Spleen (tissue), 7 donors: ENCODE results near the gene KCND2.

ENCODE experiments used
- CTCF ChIP-seq, 11 experiments: fragments of 200-600 bp in 7 of 11; fragments of 450-650 bp in 4 of 11; sonication (generic) in 4 of 11; IDR thresholded peaks in 8 of 11; conservative IDR thresholded peaks in 3 of 11; 1 replicate in 7 of 11; 2 replicates in 4 of 11; pipeline versions ENCODE4 v1.4.0 to v1.8.0; 2016 to 2021; ENCODE audit warnings: antibody characterized with exemption in 11 of 11, inconsistent platforms in 4 of 11, mild to moderate bottlenecking in 1 of 11
- POLR2A ChIP-seq, 3 donors: fragments of 450-650 bp; IDR thresholded peaks; one replicate each; pipeline ENCODE4 v1.5.1; 2017; ENCODE audit warnings: antibody characterized with exemption in 3 of 3, mild to moderate bottlenecking in 1 of 3
- POLR2AphosphoS5 ChIP-seq, 3 donors: sonication (generic); formaldehyde crosslinking; IDR thresholded peaks; one replicate each; pipeline ENCODE4 v1.5.1; 2017; ENCODE audit warnings: antibody characterized with exemption in 3 of 3
- donor health status: DM: no; HTN: no; CAD: no; lungs with moderate emphysema.
- donor health status: DM: no; HTN: no; CAD: no.
- donor health status: DM: no; HTN: no; CAD: no.

GRCh38 chr7:120412139-120413050 is 139.4 kb downstream of the KCND2 start:
- no peak for TF ChIP-seq CTCF (IDR thresholded peaks at IDR 0.05 in 8 of 11, conservative IDR thresholded peaks at IDR 0.05 in 3 of 11)
- TF ChIP-seq POLR2A (IDR thresholded peaks at IDR 0.05): no peak
- no peak for TF ChIP-seq POLR2AphosphoS5 (IDR thresholded peaks at IDR 0.05)
